ENCODE data around the gene RUFY1.

The RUFY1 gene

DNA sequence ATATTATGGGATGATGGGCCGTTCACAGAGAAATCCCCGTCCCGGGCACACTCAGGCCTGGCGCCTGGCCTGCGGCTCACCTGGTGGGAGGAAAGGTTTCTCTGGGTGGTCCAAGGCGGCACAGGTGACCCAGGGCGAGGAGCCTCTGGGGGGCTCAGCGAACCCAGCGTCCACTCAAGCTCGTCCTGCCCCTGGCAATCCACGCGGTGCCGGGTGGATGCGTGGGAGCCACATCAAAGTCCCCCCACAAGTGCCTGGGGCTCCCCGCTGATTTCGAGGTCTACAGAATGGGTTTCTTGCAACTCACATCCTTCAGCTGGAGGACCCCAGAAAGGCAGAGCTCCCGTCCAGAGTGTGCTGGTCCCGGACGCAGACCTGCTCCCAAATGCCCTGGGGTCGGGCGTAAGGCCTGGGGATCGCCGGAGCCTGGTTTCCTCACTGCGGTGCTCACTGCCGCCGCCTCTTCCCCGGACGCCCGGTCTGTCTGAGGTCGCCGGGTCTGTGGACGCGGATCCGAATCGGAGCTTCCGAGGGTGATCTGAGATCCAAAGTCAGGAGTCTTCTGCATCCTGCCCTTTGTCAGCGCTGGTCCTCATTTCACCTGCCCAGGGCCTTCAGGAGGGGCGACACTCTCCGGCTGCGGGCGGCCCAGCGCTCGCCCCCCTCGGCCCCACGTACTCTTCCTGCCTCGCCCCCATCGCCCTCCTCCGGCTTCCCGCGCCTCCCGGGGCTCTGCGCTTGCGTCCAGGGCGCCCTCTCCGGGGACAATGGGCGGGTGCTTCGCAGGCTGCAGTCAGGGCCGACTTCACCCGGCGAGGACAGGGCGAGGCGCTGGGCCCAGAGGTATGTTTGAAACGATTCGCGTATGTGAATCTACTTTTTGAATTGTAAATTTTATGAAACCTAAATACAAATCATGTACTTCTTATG lies 20.0 kb upstream of the RUFY1 start:
- TF ChIP-seq, protein P1, sequence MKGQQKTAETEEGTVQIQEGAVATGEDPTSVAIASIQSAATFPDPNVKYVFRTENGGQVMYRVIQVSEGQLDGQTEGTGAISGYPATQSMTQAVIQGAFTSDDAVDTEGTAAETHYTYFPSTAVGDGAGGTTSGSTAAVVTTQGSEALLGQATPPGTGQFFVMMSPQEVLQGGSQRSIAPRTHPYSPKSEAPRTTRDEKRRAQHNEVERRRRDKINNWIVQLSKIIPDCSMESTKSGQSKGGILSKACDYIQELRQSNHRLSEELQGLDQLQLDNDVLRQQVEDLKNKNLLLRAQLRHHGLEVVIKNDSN (IDR thresholded peaks at IDR 0.05), result no peak
- TF ChIP-seq TAF1 (IDR thresholded peaks at IDR 0.05; ENCODE audit: low read depth) (no peak), RAD21 (IDR thresholded peaks at IDR 0.05; ENCODE audit: low read depth) (no peak), TCF12 (IDR thresholded peaks at IDR 0.05; ENCODE audit: low read depth) (no peak), CREB1 (IDR thresholded peaks at IDR 0.05; ENCODE audit: low read depth) (no peak), FOXM1 (IDR thresholded peaks at IDR 0.05; ENCODE audit: borderline replicate concordance, low read depth) (no peak), ZBTB7A (IDR thresholded peaks at IDR 0.05; ENCODE audit: low read depth) (no peak), TEAD4 (IDR thresholded peaks at IDR 0.05) (no peak), EGR1 (IDR thresholded peaks at IDR 0.05) (no peak), EP300 (IDR thresholded peaks at IDR 0.05; ENCODE audit: borderline replicate concordance) (no peak), REST (IDR thresholded peaks at IDR 0.05; ENCODE audit: low read depth) (no peak)
- TF ChIP-seq, protein P2, sequence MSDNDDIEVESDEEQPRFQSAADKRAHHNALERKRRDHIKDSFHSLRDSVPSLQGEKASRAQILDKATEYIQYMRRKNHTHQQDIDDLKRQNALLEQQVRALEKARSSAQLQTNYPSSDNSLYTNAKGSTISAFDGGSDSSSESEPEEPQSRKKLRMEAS (IDR thresholded peaks at IDR 0.05), result no peak

DNA sequence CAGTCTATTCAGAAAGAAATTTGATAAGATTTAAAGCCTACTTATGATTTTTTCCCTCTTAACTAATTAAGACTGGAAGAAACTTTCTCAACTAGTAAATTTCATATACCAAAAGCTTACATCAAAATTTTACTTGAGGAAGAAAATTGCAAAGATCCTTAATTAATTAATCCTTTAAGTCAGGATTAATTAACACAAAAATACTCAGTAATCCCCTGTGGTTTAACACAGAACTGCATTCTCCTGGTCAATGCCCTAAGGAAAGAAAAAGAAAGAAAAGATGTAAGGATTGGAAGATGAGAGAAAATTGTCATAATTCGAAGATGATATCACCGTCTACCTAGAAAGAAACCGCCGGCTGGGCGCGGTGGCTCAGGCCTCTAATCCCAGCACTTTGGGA lies 17.3 kb upstream of the RUFY1 start:
- TF ChIP-seq TEAD4 (IDR thresholded peaks at IDR 0.05), result no peak
- no peak for TF ChIP-seq EGR1 (IDR thresholded peaks at IDR 0.05)
- no peak for TF ChIP-seq ZBTB7A (IDR thresholded peaks at IDR 0.05; ENCODE audit: low read depth)
- no peak for TF ChIP-seq EP300 (IDR thresholded peaks at IDR 0.05; ENCODE audit: borderline replicate concordance)
- no peak for TF ChIP-seq RAD21 (IDR thresholded peaks at IDR 0.05; ENCODE audit: low read depth)
- no peak for TF ChIP-seq CREB1 (IDR thresholded peaks at IDR 0.05; ENCODE audit: low read depth)
- TF ChIP-seq TCF12 (IDR thresholded peaks at IDR 0.05; ENCODE audit: low read depth), result no peak
- no peak for TF ChIP-seq FOXM1 (IDR thresholded peaks at IDR 0.05; ENCODE audit: borderline replicate concordance, low read depth)
- no peak for TF ChIP-seq REST (IDR thresholded peaks at IDR 0.05; ENCODE audit: low read depth)
- TF ChIP-seq, protein P2 (IDR thresholded peaks at IDR 0.05), result no peak
- TF ChIP-seq, protein P1 (IDR thresholded peaks at IDR 0.05), result no peak
- TF ChIP-seq CEBPB (IDR thresholded peaks at IDR 0.05), result no peak
- TF ChIP-seq TAF1 (IDR thresholded peaks at IDR 0.05; ENCODE audit: low read depth), result no peak
- TF ChIP-seq YY1 (IDR thresholded peaks at IDR 0.05; ENCODE audit: low read depth), result no peak
- no peak for TF ChIP-seq NFIC (IDR thresholded peaks at IDR 0.05)

GRCh38 chr5:179533907-179534306 lies 16.4 kb upstream of the RUFY1 start:
- TF ChIP-seq FOXM1 (IDR thresholded peaks at IDR 0.05; ENCODE audit: borderline replicate concordance, low read depth) (no peak), TEAD4 (IDR thresholded peaks at IDR 0.05) (no peak), NFIC (IDR thresholded peaks at IDR 0.05) (no peak)
- TF ChIP-seq, protein P2 (IDR thresholded peaks at IDR 0.05), result no peak

GRCh38 chr5:179534431-179534830 lies 15.9 kb upstream of the RUFY1 start:
- TF ChIP-seq TEAD4 (IDR thresholded peaks at IDR 0.05) (no peak), ZBTB7A (IDR thresholded peaks at IDR 0.05; ENCODE audit: low read depth) (no peak), EGR1 (IDR thresholded peaks at IDR 0.05) (no peak), CEBPB (IDR thresholded peaks at IDR 0.05) (no peak), TCF12 (IDR thresholded peaks at IDR 0.05; ENCODE audit: low read depth) (no peak), NFIC (IDR thresholded peaks at IDR 0.05) (no peak), TAF1 (IDR thresholded peaks at IDR 0.05; ENCODE audit: low read depth) (no peak), CREB1 (IDR thresholded peaks at IDR 0.05; ENCODE audit: low read depth) (no peak), REST (IDR thresholded peaks at IDR 0.05; ENCODE audit: low read depth) (no peak), EP300 (IDR thresholded peaks at IDR 0.05; ENCODE audit: borderline replicate concordance) (no peak), YY1 (IDR thresholded peaks at IDR 0.05; ENCODE audit: low read depth) (no peak), FOXM1 (IDR thresholded peaks at IDR 0.05; ENCODE audit: borderline replicate concordance, low read depth) (no peak), RAD21 (IDR thresholded peaks at IDR 0.05; ENCODE audit: low read depth) (no peak)
- TF ChIP-seq, protein P1 (IDR thresholded peaks at IDR 0.05), result no peak
- TF ChIP-seq, protein P2 (IDR thresholded peaks at IDR 0.05), result no peak
